ENCODE results near the gene RRAGC.
A peak's percentile ranks its signal among the peaks of the same experiment; 100 is the strongest.
"Not testable (repeated sequence)": the region's sequence is repeated elsewhere in the genome, so short reads cannot be mapped to it uniquely, and the experiment has no call there.

RRAGC gene

GRCh38 chr1:38836316-38836715 is 23.3 kb downstream of the RRAGC start:
- peak in 1 of 2 experiments; percentile 57 for DNase-seq (ENCODE audit: low spot score in 2 of 2)
- H3K9me3 ChIP-seq; H3K27me3 ChIP-seq (ENCODE audit: low read depth); H3K4me3 ChIP-seq; in situ Hi-C loops (cut with MboI; ENCODE audit: low sequenced_read_pairs): not testable (repeated sequence)
- peaks cover 11% of the 10 kb centered on the region for H3K36me3 ChIP-seq (replicated peaks)
- H3K4me1 ChIP-seq = peaks cover 14% of the 10 kb centered on the region

DNA sequence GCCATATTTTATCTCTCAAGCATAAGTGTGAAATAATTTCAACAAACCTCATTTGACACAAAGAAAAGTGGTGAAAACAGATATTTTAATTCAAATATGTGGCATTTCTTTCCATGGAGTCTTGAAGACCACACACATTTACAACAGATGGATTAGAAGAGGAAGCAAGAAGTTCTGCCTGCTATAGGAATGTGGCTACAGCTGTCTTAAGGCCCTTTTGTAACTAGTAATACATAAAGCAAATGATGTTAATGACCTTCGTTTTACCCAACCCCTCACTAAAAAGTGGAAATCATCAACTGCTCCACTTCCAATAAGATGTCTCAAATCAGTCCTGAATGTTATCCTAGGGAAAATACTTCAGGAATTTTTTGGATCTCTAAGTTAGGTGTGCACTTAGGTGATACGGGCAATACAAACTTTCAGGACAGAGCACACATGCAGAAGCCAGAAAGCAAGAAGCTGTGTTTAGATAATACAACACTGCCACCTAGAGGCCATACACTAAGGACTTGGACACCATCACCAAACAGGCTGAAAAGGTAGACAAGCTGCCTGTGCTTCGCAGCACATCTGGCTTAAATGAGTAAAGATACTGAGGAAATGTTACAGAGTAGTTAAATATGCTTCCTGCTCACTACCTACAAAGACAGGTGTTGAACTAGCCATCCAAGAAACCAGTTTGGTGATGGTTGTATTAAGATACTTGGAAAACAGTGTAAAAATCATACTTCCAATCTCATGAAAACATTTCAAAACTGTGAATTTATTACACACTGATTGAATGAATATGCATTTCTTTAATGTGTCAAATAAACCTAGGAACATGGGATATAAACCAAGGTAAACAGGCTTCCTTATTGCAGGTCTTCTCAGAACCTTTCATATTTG is 24.4 kb downstream of the RRAGC start:
- H3K36me3 ChIP-seq (replicated peaks) = peaks cover 11% of the 10 kb centered on the region
- H3K27me3 ChIP-seq (ENCODE audit: low read depth) = peaks cover 3% of the 10 kb centered on the region; the same call in 1 of the 2 replicates
- in situ Hi-C loops (cut with MboI; ENCODE audit: low sequenced_read_pairs) = loop anchor here (5.0 kb wide), 1 partner anchor 808 kb away; no protein-coding TSS in a partner anchor
- no peak overlapping the region for H3K4me3 ChIP-seq
- H3K9me3 ChIP-seq = no peaks in the 10 kb centered on the region
- peak; percentile 75 to 85 for DNase-seq (ENCODE audit: low spot score in 2 of 2)
- H3K4me1 ChIP-seq = peaks cover 14% of the 10 kb centered on the region

- no peak for DNase-seq (ENCODE audit: low spot score in 2 of 2)
- no peaks in the 10 kb centered on the region for H3K9me3 ChIP-seq
- H3K4me1 ChIP-seq = peaks cover 14% of the 10 kb centered on the region
- in situ Hi-C loops (cut with MboI; ENCODE audit: low sequenced_read_pairs) = loop anchor here (5.0 kb wide), 1 partner anchor 807 kb away; no protein-coding TSS in a partner anchor
- peaks cover 10% of the 10 kb centered on the region for H3K36me3 ChIP-seq (replicated peaks)
- peaks cover 3% of the 10 kb centered on the region; the same call in 1 of the 2 replicates for H3K27me3 ChIP-seq (ENCODE audit: low read depth)
- no peak overlapping the region for H3K4me3 ChIP-seq
These were observed 25.3 kb downstream of the RRAGC start for GRCh38 chr1:38834221-38834782.

DNA sequence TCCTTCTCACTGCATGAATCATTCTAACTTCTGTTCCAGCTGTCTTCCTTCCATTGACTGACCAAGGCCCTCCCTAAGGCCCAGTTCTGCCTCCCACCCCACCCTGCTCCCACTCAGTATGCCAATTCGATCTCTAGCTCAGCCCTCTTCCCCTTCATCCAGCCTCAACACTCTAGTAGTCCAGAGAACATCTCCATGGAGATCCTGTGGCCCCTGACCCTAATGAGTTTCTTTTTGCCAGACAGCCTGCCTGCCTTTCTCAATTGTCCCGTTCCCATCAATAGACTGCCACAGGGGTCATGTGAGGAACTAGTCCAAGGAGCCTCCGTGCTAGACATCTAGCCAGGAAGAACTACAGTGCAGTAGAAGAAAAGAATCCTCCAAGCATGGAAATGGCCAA is 26.4 kb downstream of the RRAGC start:
- Histone ChIP-seq H3K36me3 (replicated peaks) (no peaks in the 10 kb centered on the region), H3K27me3 (ENCODE audit: low read depth) (peaks cover 3% of the 10 kb centered on the region; the same call in 1 of the 2 replicates), H3K9me3 (no peaks in the 10 kb centered on the region), H3K4me1 (peaks cover 14% of the 10 kb centered on the region), H3K4me3 (no peak overlapping the region)
- DNase-seq (ENCODE audit: low spot score in 2 of 2) = no peak
- in situ Hi-C loops (cut with MboI; ENCODE audit: low sequenced_read_pairs) = loop anchor here (5.0 kb wide), 1 partner anchor 806 kb away; no protein-coding TSS in a partner anchor

DNA sequence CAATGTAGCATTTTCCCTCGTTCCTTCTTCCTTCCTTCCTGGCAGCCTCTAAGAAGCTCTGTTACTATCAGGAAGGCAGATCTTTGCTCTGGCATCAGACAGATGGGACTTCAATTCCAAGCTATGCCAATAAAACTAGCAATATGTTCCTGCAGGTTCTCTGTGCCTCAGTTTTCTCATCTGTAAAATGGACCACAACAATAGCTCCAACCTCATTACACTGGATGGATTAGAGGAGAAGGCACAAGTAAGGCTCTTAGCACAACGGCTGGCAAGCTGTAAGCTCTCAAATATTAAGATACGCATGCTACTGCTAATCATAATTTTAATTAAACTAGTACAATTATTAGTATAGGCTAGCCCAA is 27.2 kb downstream of the RRAGC start:
- no peak overlapping the region for H3K4me3 ChIP-seq
- H3K27me3 ChIP-seq (ENCODE audit: low read depth) = peaks cover 6% of the 10 kb centered on the region; the same call in 1 of the 2 replicates
- in situ Hi-C loops (cut with MboI; ENCODE audit: low sequenced_read_pairs) = loop anchor here (5.0 kb wide), 1 partner anchor 805 kb away; no protein-coding TSS in a partner anchor
- H3K36me3 ChIP-seq (replicated peaks) = no peaks in the 10 kb centered on the region
- peaks cover 12% of the 10 kb centered on the region for H3K4me1 ChIP-seq
- DNase-seq (ENCODE audit: low spot score in 2 of 2) = no peak
- H3K9me3 ChIP-seq = no peaks in the 10 kb centered on the region

DNA sequence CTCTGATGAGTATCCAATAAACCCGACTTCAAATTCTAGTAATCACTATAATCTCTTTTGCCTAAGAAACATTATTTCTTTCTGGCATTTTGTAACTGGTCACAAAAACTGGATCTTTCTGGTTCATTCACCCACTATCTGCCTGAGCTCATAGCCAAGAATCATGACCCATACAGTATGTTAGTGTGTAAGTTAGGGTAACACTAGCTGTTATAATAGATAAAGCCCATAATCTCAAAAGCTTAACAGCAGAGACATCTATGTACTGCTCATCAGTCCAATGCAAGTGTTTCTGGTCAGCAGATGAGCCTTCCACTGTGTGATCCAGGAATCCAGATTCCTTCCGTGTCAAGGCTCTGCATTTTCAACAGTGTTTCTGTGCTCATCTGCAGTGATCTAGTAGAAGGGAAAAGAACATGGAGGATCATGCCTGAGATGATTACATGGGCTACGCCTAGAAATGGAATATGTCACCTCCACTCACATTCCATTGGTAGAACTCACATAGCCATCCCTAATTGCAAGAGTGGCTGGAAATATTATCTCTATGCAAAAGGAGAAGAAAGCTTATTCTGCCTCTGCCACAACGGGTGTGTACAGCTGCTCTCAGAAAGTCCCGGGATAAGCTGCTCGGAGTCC is 27.7 kb downstream of the RRAGC start:
- H3K4me1 ChIP-seq = peaks cover 7% of the 10 kb centered on the region
- no peak overlapping the region for H3K4me3 ChIP-seq
- in situ Hi-C loops (cut with MboI; ENCODE audit: low sequenced_read_pairs) = loop anchor here (5.0 kb wide), 1 partner anchor 805 kb away; no protein-coding TSS in a partner anchor
- H3K36me3 ChIP-seq (replicated peaks) = no peaks in the 10 kb centered on the region
- DNase-seq (ENCODE audit: low spot score in 2 of 2) = no peak
- H3K9me3 ChIP-seq = no peaks in the 10 kb centered on the region
- peaks cover 8% of the 10 kb centered on the region; the same call in 1 of the 2 replicates for H3K27me3 ChIP-seq (ENCODE audit: low read depth)

DNA sequence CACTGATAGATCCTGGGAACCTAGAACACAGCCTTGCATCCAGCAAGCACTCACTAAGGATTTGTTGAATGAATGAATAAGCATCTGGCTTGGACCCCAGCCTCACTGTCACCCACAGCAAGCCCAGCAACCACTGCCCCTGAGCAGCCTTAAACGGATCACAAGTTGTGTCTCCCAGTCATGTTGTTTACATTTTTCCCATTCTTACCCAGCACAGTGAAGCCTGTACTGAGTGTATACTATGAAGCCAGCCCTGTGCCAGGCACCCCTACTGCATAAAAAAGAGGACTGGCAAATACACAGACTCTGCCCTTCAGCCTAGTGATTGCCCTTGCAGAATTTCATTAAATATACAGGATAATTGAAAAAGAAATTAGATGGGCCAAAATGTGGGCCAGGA is 30.2 kb downstream of the RRAGC start:
- Histone ChIP-seq H3K36me3 (replicated peaks) (no peaks in the 10 kb centered on the region), H3K4me1 (no peaks in the 10 kb centered on the region), H3K9me3 (no peaks in the 10 kb centered on the region), H3K4me3 (no peak overlapping the region), H3K27me3 (ENCODE audit: low read depth) (peaks cover 17% of the 10 kb centered on the region)
- in situ Hi-C loops (cut with MboI; ENCODE audit: low sequenced_read_pairs) = no loop called here
- DNase-seq (ENCODE audit: low spot score in 2 of 2) = no peak

DNA sequence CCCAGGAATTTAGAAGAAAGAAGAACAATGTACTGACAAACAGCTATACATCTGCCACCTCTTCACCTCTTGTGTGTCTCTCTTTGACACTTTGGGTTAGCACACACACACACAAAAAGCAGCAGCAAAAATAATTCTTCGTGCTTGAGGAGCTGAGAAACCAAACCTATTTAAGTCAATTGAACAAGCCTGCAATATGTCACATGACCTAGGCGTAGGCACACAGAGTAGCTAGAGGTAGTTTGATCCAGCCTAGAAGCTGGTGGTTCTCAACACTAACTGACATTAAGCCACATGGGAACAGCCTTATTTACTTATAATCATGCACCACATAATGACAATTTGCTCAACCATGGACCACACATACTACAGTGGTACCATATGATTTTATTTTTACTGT is 32.3 kb downstream of the RRAGC start:
- Histone ChIP-seq H3K36me3 (replicated peaks) (no peaks in the 10 kb centered on the region), H3K9me3 (no peaks in the 10 kb centered on the region), H3K4me1 (no peaks in the 10 kb centered on the region), H3K4me3 (no peak overlapping the region), H3K27me3 (ENCODE audit: low read depth) (peaks cover 17% of the 10 kb centered on the region)
- no peak for DNase-seq (ENCODE audit: low spot score in 2 of 2)
- in situ Hi-C loops (cut with MboI; ENCODE audit: low sequenced_read_pairs) = no loop called here

DNA sequence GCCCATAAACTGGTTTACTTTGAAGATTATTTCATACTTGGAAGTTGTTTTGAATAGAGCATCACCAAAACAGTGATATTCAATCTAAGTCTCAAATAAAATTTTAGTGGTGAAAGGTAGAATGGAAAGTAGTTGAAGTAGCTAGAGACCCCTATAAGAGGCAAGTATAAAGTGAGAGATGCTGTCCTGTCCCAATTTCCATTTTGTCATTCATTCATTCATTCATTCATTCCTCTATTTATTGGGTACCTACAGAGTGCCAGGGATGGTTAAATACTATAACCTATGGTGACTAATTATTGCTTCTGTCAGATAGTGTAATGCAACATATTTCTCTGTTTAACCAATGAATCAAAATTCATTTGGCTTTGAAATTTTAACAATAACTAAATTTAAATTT is 32.7 kb downstream of the RRAGC start:
- no peaks in the 10 kb centered on the region for H3K36me3 ChIP-seq (replicated peaks)
- no peak overlapping the region for H3K4me3 ChIP-seq
- H3K4me1 ChIP-seq = no peaks in the 10 kb centered on the region
- DNase-seq (ENCODE audit: low spot score in 2 of 2) = no peak
- peaks cover 17% of the 10 kb centered on the region for H3K27me3 ChIP-seq (ENCODE audit: low read depth)
- in situ Hi-C loops (cut with MboI; ENCODE audit: low sequenced_read_pairs) = no loop called here
- no peaks in the 10 kb centered on the region for H3K9me3 ChIP-seq

- peaks cover 17% of the 10 kb centered on the region for H3K27me3 ChIP-seq (ENCODE audit: low read depth)
- H3K4me3 ChIP-seq = no peak overlapping the region
- in situ Hi-C loops (cut with MboI; ENCODE audit: low sequenced_read_pairs) = no loop called here
- H3K9me3 ChIP-seq = no peaks in the 10 kb centered on the region
- DNase-seq (ENCODE audit: low spot score in 2 of 2) = no peak
- H3K36me3 ChIP-seq (replicated peaks) = no peaks in the 10 kb centered on the region
- no peaks in the 10 kb centered on the region for H3K4me1 ChIP-seq
These were observed 33.3 kb downstream of the RRAGC start for GRCh38 chr1:38826262-38826661.

GRCh38 chr1:38820860-38821259 is 38.7 kb downstream of the RRAGC start:
- peaks cover 17% of the 10 kb centered on the region for H3K27me3 ChIP-seq (ENCODE audit: low read depth)
- no peaks in the 10 kb centered on the region for H3K36me3 ChIP-seq (replicated peaks)
- H3K4me3 ChIP-seq = no peak overlapping the region
- H3K9me3 ChIP-seq = no peaks in the 10 kb centered on the region
- in situ Hi-C loops (cut with MboI; ENCODE audit: low sequenced_read_pairs) = no loop called here
- H3K4me1 ChIP-seq = no peaks in the 10 kb centered on the region; the same call in 1 of the 2 replicates
- DNase-seq (ENCODE audit: low spot score in 2 of 2) = no peak

GRCh38 chr1:38819516-38819915 is 40.1 kb downstream of the RRAGC start:
- H3K9me3 ChIP-seq = no peaks in the 10 kb centered on the region
- H3K27me3 ChIP-seq (ENCODE audit: low read depth) = peaks cover 26% of the 10 kb centered on the region
- H3K4me1 ChIP-seq = no peaks in the 10 kb centered on the region; the same call in 1 of the 2 replicates
- no peaks in the 10 kb centered on the region for H3K36me3 ChIP-seq (replicated peaks)
- DNase-seq (ENCODE audit: low spot score in 2 of 2) = no peak
- no peak overlapping the region for H3K4me3 ChIP-seq
- in situ Hi-C loops (cut with MboI; ENCODE audit: low sequenced_read_pairs) = loop anchor here (10.0 kb wide), 2 partner anchors 205 to 785 kb away; no protein-coding TSS in a partner anchor

- Histone ChIP-seq H3K4me3 (no peak overlapping the region), H3K36me3 (replicated peaks) (no peaks in the 10 kb centered on the region), H3K4me1 (no peaks in the 10 kb centered on the region; the same call in 1 of the 2 replicates), H3K27me3 (ENCODE audit: low read depth) (peaks cover 31% of the 10 kb centered on the region), H3K9me3 (no peaks in the 10 kb centered on the region)
- in situ Hi-C loops (cut with MboI; ENCODE audit: low sequenced_read_pairs) = loop anchor here (10.0 kb wide), 2 partner anchors 204 to 784 kb away; no protein-coding TSS in a partner anchor
- DNase-seq (ENCODE audit: low spot score in 2 of 2) = no peak
These were observed 40.5 kb downstream of the RRAGC start for GRCh38 chr1:38819040-38819439.
